Activated CD4-positive, alpha-beta T cell treated with anti-CD3 and anti-CD28 coated beads, Interleukin-2, amount 10 ng/mL, durations not matched to agents 24 days and 14 days (primary cell): ENCODE data around the gene SOD3. TPM values are rescaled to one million over a fixed set of nuclear protein-coding genes. Genes with fewer than 3 reads are reported as not detected.

Source experiments
- DNase-seq: peaks from one replicate; pipeline ENCODE4 v3.0.0; 2022
- H3K27ac Mint-ChIP-seq: one replicate; pipeline ENCODE4 v1.8.0; 2022; ENCODE audit warnings: mild to moderate bottlenecking, mixed read lengths
- H3K27me3 Mint-ChIP-seq: one replicate; pipeline ENCODE4 v1.8.0; 2022; ENCODE audit warnings: mixed read lengths
- H3K36me3 Mint-ChIP-seq: one replicate; pipeline ENCODE4 v1.8.0; 2022; ENCODE audit warnings: low read depth, mild to moderate bottlenecking, mixed read lengths
- H3K4me1 Mint-ChIP-seq: one replicate; pipeline ENCODE4 v1.8.0; 2021; ENCODE audit warnings: mixed read lengths
- H3K4me3 Mint-ChIP-seq: one replicate; pipeline ENCODE4 v1.8.0; 2022; ENCODE audit warnings: mild to moderate bottlenecking, moderate library complexity, mixed read lengths
- H3K9me3 Mint-ChIP-seq: one replicate; pipeline ENCODE4 v1.8.0; 2021; ENCODE audit warnings: mixed read lengths
- intact Hi-C: fragments of 100-400 bp; cut with micrococcal nuclease; formaldehyde crosslinking; loops from one replicate; pipeline ENCODE4 v1.15.1; 2023
- total RNA-seq: library from RNA; stranded (reverse); gene quantifications from 2 replicates; pipeline ENCODE4 v1.2.3, GENCODE V29; 2022

SOD3 gene
- total RNA-seq, 1 donor from 2014 or later, result not detected

- no peak for DNase-seq
- H3K27me3 Mint-ChIP-seq, result peaks cover 43% of the 10 kb centered on the region
Measured at GRCh38 chr4:24802648-24803047, 7.3 kb downstream of the SOD3 start.

DNA sequence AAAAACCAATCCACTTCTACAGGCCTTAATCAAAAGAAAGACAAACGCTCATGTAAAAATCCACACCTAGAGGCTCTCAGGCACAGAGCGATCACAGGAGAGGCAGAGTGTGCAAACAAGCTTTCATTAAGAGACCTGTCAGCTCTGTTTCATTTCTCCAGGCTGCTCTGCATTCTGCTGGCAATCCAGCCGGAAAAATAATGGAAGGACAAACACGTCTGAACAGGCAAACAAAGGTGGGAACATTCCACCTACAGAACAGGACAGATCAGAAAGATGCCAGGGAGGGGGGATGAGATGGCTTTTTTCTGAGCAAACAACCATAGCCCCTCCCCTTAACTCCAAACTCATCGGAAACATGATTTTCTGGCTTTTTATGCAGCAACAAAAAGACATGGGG lies 9.7 kb downstream of the SOD3 start:
- Mint-ChIP-seq H3K4me3 (no peak overlapping the region), H3K27me3 (peaks cover 31% of the 10 kb centered on the region), H3K36me3 (no peaks in the 10 kb centered on the region), H3K4me1 (no peaks in the 10 kb centered on the region), H3K27ac (no peak overlapping the region), H3K9me3 (no peaks in the 10 kb centered on the region)
- DNase-seq, result no peak
- intact Hi-C loops, result no loop called here

More at GRCh38 chr4:24802648-24803047, 7.3 kb downstream of the SOD3 start:
- Mint-ChIP-seq H3K9me3 (no peaks in the 10 kb centered on the region), H3K4me3 (no peak overlapping the region), H3K27ac (no peak overlapping the region), H3K36me3 (no peaks in the 10 kb centered on the region), H3K4me1 (no peaks in the 10 kb centered on the region)
- intact Hi-C loops, result no loop called here

DNA sequence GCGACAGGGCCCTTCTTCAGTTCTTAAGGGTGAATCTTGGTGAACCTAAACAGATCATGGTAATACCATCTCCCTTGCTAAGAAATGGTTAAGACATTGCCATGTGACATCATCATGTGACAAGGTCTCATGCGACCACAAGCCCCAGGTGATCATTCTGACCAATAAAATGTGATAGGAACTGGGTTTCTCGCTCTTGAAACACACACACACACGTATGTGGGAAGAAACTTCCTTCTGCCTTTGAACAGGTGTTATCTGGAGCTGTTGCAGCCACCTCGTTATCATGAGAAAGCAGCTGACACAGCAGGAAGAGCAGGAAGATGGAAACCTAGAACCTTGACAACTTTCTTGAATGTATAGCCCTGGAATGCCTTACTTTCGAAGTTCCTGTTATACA lies 10.2 kb downstream of the SOD3 start:
- no peak for DNase-seq
- intact Hi-C loops, result no loop called here
- no peak overlapping the region for H3K27ac Mint-ChIP-seq
- no peak overlapping the region for H3K4me3 Mint-ChIP-seq
- no peaks in the 10 kb centered on the region for H3K9me3 Mint-ChIP-seq
- no peaks in the 10 kb centered on the region for H3K4me1 Mint-ChIP-seq
- H3K27me3 Mint-ChIP-seq, result peaks cover 27% of the 10 kb centered on the region
- no peaks in the 10 kb centered on the region for H3K36me3 Mint-ChIP-seq

DNA sequence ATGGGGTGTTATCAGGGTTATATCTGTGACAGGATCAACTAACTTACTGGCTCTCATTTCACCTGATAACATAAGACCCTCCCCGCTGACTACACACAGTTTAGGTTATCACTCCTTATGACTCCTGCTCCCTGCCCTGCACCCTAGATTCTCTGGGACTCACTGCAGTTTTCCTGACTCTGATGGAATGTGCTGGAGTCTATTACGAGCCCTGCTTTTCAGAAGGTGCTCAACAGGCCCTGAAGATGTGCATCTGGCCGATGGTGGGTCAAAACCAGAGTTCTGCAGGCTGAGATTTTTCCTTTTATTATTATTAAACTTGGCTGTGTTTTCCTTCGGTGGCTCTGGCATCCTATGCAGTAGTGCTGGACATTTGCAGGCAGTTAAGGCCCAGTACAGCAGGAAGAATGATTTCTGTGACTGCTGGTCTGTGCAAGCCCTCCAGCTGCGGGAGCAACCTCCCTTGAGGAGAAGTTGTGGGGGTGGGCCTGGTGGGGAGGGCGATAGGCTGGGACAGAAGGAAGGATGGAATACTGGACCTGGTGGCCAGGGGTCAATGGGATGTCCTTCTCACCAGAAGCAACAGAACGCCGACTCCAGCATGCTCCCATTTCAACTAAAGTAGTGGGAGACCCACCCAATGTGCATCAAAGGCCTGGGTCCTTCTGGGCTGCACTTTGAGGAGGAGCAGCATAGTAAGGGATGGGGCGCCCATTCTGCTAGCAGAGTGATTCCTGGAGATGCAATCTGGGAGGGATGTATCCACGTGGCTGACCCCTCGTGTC lies 11.0 kb downstream of the SOD3 start:
- intact Hi-C loops, result no loop called here
- peaks cover 20% of the 10 kb centered on the region for H3K27me3 Mint-ChIP-seq
- no peak overlapping the region for H3K4me3 Mint-ChIP-seq
- H3K27ac Mint-ChIP-seq, result no peak overlapping the region
- H3K4me1 Mint-ChIP-seq, result no peaks in the 10 kb centered on the region
- no peaks in the 10 kb centered on the region for H3K9me3 Mint-ChIP-seq
- DNase-seq, result no peak
- no peaks in the 10 kb centered on the region for H3K36me3 Mint-ChIP-seq

- no peak for DNase-seq
- no peak overlapping the region for H3K4me3 Mint-ChIP-seq
- no peaks in the 10 kb centered on the region for H3K4me1 Mint-ChIP-seq
- H3K9me3 Mint-ChIP-seq, result no peaks in the 10 kb centered on the region
- intact Hi-C loops, result no loop called here
- no peak overlapping the region for H3K27ac Mint-ChIP-seq
- H3K27me3 Mint-ChIP-seq, result peaks cover 10% of the 10 kb centered on the region
- H3K36me3 Mint-ChIP-seq, result no peaks in the 10 kb centered on the region
Measured at GRCh38 chr4:24807611-24808010, 12.2 kb downstream of the SOD3 start.

GRCh38 chr4:24808261-24808660 lies 12.9 kb downstream of the SOD3 start:
- Mint-ChIP-seq H3K4me1 (no peaks in the 10 kb centered on the region), H3K27me3 (peaks cover 5% of the 10 kb centered on the region), H3K36me3 (no peaks in the 10 kb centered on the region), H3K9me3 (no peaks in the 10 kb centered on the region), H3K27ac (no peak overlapping the region), H3K4me3 (no peak overlapping the region)
- no peak for DNase-seq
- intact Hi-C loops, result no loop called here

- Mint-ChIP-seq H3K4me3 (no peak overlapping the region), H3K9me3 (no peaks in the 10 kb centered on the region), H3K36me3 (no peaks in the 10 kb centered on the region), H3K27ac (no peak overlapping the region), H3K27me3 (peaks cover 4% of the 10 kb centered on the region), H3K4me1 (no peaks in the 10 kb centered on the region)
- intact Hi-C loops, result no loop called here
- DNase-seq, result no peak
Measured at GRCh38 chr4:24808955-24809354, 13.6 kb downstream of the SOD3 start.

DNA sequence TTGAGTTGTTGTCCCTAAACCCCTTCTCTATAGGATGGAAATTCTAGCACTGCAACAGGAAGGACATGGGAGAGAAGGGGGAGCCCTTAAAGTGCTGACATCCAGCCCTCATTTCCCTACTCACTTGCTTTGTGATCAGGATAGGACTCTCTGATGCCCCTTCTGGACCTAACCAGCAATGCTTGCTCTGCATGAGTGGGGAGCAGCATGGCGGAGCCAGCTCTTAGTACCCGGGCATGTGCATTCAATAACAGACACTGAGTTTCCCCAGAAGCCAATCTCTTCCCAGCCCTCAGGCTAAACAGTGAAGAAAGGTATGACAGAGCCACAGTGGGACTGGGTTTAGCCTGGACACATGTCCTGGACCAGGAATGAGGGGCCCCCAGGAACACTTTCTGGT lies 14.0 kb downstream of the SOD3 start:
- intact Hi-C loops, result no loop called here
- H3K27me3 Mint-ChIP-seq, result peaks cover 4% of the 10 kb centered on the region
- DNase-seq, result no peak
- no peaks in the 10 kb centered on the region for H3K36me3 Mint-ChIP-seq
- H3K4me3 Mint-ChIP-seq, result no peak overlapping the region
- H3K4me1 Mint-ChIP-seq, result no peaks in the 10 kb centered on the region
- no peaks in the 10 kb centered on the region for H3K9me3 Mint-ChIP-seq
- H3K27ac Mint-ChIP-seq, result no peak overlapping the region

GRCh38 chr4:24809815-24810405 lies 14.5 kb downstream of the SOD3 start:
- intact Hi-C loops, result no loop called here
- H3K9me3 Mint-ChIP-seq, result no peaks in the 10 kb centered on the region
- H3K4me3 Mint-ChIP-seq, result no peak overlapping the region
- peaks cover under 1% of the 10 kb centered on the region for H3K27me3 Mint-ChIP-seq
- no peak for DNase-seq
- no peaks in the 10 kb centered on the region for H3K4me1 Mint-ChIP-seq
- no peak overlapping the region for H3K27ac Mint-ChIP-seq
- H3K36me3 Mint-ChIP-seq, result no peaks in the 10 kb centered on the region

- H3K27me3 Mint-ChIP-seq, result no peaks in the 10 kb centered on the region
- no peaks in the 10 kb centered on the region for H3K36me3 Mint-ChIP-seq
- DNase-seq, result no peak
- no peak overlapping the region for H3K27ac Mint-ChIP-seq
- intact Hi-C loops, result no loop called here
- H3K4me3 Mint-ChIP-seq, result no peak overlapping the region
- no peaks in the 10 kb centered on the region for H3K9me3 Mint-ChIP-seq
- H3K4me1 Mint-ChIP-seq, result no peaks in the 10 kb centered on the region
Measured at GRCh38 chr4:24810871-24811631, 15.7 kb downstream of the SOD3 start.

GRCh38 chr4:24813732-24814131 lies 18.4 kb downstream of the SOD3 start:
- intact Hi-C loops, result no loop called here
- Mint-ChIP-seq H3K36me3 (no peaks in the 10 kb centered on the region), H3K4me1 (no peaks in the 10 kb centered on the region), H3K9me3 (no peaks in the 10 kb centered on the region), H3K27ac (no peak overlapping the region), H3K4me3 (no peak overlapping the region), H3K27me3 (no peaks in the 10 kb centered on the region)
- DNase-seq, result no peak

GRCh38 chr4:24816797-24817196 lies 21.4 kb downstream of the SOD3 start:
- Mint-ChIP-seq H3K9me3 (no peaks in the 10 kb centered on the region), H3K4me1 (no peaks in the 10 kb centered on the region), H3K4me3 (no peak overlapping the region)

GRCh38 chr4:24820541-24820940 lies 25.2 kb downstream of the SOD3 start:
- Mint-ChIP-seq H3K27ac (no peak overlapping the region), H3K27me3 (peaks cover 3% of the 10 kb centered on the region), H3K4me1 (no peaks in the 10 kb centered on the region), H3K9me3 (no peaks in the 10 kb centered on the region), H3K36me3 (no peaks in the 10 kb centered on the region), H3K4me3 (no peak overlapping the region)
- intact Hi-C loops, result no loop called here
- no peak for DNase-seq

More at GRCh38 chr4:24816797-24817196, 21.4 kb downstream of the SOD3 start:
- Mint-ChIP-seq H3K27me3 (peaks cover 3% of the 10 kb centered on the region), H3K36me3 (no peaks in the 10 kb centered on the region), H3K27ac (no peak overlapping the region)
- no peak for DNase-seq
- intact Hi-C loops, result no loop called here

GRCh38 chr4:24824720-24825119 lies 29.3 kb downstream of the SOD3 start:
- intact Hi-C loops, result no loop called here
- H3K36me3 Mint-ChIP-seq, result no peaks in the 10 kb centered on the region
- no peak overlapping the region for H3K4me3 Mint-ChIP-seq
- no peaks in the 10 kb centered on the region for H3K4me1 Mint-ChIP-seq
- H3K27me3 Mint-ChIP-seq, result peaks cover 3% of the 10 kb centered on the region
- no peak for DNase-seq
- H3K27ac Mint-ChIP-seq, result no peak overlapping the region
- no peaks in the 10 kb centered on the region for H3K9me3 Mint-ChIP-seq
